Activated T-cell treated with anti-CD3 and anti-CD28 coated beads, Interleukin-2, amount 50 U/mL, for 1 hour (primary cell): ENCODE measurements around the gene MCRS1.
"Not testable (repeated sequence)": the region's sequence is repeated elsewhere in the genome, so short reads cannot be mapped to it uniquely, and the experiment has no call there.

Experiments used
- DNase-seq: peaks from one replicate; pipeline ENCODE4 v3.0.0-alpha.2; 2020

The MCRS1 gene

DNA sequence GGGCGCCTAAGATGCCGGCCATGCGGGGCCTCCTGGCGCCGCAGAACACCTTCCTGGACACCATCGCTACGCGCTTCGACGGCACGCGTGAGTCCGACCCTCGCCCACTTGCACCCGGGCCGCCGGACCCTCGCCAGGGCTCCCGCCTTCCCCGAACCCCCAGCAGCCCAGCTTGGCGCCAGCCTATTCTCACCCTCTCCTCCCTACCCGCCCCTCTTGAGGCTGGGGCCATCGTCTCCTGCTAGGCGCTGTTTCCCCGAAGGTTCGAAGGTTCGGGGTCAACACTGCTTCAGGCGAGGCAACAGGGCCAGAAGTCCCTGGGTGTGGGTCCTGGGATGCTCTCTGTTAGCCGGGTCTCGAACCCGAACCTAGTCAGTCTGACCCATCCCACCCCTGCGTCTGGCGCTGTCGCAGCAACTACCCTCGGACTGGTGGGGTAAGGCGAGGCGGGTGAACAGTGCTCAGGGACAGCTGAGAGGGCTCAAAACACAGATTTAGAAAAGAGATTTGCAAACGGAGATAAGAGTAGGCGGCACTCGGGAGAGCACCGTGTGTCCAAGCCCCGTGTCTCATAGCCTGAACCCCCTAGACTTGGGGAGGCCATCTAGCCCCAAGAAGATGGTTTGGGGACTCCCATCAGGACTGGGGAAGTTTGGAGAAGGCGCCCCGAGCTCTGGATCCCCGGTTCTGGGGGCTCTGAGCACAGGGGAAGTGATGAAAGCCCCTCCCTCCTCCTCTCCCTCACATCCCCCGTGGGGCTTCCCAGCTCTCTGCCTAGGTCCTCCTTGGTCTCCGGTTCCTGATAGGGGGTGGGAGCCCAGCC lies 28.3 kb downstream of the MCRS1 start:
- DNase-seq, result no peak

DNA sequence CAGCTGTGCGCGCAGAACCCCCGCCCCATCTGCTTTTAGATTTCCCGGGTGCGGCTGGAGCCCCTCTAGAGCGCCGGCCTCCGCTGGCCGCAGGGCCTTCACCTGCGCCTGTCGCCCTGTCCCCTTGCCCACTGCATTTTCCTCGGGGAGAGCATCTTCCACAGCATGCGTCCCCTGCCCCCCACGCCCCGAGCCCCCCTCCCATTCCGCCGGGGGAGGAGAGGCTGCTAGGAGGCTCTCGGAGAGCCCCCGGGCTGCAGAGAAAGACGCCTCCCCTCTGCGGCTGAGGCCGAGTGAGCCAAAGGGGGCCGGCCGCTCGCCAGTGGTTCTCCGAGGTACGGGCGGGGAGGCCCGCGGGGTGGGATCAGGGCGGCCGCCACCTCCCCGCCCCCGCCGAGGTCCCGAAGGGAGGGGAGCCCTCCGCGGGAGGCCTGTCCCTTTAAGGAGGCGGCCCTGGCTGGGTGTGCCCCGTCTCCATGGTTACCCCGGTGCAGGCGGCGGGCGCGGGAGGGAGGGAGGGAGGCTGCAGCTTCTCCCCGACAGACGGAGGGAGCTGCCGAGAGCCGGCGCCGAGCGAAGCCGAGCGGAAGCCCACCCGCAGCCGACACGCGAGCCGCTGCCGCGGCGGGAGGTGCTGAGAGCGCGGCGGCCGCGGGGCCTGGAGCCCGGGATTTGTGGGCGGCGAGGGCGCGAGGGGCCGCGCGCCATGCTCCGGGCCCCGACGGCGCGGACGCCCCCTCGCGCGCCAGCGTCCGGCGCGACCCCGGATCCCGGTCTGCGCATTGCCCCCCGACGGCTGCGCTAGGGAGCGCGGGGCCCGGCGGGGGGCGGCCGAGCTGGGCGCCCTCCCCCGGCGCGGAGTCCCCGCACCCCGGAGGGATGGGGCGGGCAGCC lies 29.2 kb downstream of the MCRS1 start, which contains the start of gene KCNH3:
Gene KCNH3 (plus strand): TSS at position 521 of the 894 bp plus-strand sequence. CDS start 387 bp downstream, outside the sequence.
- peak; percentile 89 for DNase-seq

DNA sequence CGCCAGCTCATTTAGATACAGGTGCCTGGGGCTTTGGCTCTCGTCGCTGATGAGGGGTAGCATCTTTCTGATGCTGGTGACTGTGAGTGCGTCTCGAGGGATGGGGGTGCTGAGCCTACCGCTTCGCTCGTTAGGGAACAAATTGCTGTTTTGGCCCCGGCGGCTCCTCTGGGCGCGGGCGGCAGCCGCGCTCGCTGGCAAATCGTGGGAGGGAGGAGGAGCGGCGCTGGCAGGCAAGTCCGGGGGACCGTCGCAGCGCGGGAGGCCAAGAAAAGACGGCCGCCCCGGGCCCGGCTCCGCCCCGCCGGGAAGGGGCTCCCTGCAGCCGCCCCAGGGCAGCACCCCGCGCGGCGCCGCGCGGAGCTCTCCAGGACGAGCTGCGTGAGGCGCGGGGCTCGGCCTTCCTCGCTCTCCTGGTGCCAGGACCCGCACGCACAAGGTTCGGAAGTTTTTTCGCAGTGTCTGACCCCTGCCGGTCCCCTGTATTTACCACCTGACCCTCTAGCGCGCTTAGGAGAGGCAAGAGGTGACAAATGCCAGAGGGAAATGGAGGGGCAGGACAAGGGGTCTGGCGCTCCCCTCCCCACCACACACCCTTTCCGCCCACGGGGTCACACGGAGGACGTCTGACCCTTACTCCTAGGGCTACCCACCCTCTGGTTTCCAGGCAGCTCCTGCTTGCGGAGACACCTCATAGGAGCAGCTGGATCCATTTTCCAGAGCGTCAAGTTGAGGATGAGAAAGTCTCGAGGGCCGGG lies 30.0 kb downstream of the MCRS1 start:
- DNase-seq, result peak; percentile 61

DNA sequence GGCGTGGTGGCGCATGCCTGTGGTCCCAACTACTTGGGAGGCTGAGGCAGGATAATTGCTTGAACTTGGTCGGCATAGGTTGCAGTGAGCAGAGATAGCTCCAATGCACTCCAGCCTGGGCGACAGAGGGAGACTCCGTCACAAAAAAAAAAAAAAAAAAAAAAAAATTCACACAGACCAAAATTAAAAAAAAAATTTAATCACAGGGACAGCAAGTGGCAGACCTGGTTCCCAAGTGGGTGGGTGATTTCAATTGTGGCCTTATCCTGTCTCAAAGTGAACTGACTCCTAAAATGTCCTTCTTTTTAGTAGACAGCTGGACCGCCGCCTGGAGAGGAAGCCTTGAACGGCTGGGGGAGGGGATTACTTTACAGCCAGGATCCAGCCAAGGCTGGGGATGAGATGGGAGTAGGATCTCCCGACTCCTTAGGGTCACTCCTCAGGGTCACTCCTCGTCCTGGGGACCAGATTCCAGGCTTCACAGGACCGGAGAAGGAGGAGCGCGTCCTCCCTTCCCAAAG lies 30.7 kb downstream of the MCRS1 start:
- no peak for DNase-seq

DNA sequence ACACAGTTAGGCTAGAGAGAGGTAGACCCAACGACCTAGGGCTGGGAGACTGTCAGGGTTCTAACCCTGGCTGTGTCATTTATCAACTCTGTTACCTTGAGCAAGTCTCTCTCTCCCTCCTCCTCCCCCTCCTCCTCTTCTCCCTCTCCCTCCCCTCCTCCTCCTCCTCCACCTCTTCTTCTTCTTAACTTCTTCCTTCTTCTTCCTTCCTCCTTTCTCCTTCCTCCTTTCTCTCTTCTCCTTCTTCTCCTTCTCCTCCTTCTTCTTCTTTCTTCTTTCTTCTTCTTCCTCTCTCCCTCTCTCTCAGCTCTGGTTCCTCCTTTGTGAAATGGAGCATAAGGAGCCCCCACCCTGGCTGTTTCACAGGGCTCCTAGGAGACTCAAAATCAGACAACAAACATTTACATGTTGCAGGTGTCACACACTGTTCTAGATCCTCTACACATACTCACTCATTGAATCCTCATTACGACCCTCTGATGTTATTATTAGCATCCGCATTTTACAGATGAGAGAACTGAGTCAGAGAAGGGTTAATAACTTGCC lies 31.3 kb downstream of the MCRS1 start:
- no peak for DNase-seq

DNA sequence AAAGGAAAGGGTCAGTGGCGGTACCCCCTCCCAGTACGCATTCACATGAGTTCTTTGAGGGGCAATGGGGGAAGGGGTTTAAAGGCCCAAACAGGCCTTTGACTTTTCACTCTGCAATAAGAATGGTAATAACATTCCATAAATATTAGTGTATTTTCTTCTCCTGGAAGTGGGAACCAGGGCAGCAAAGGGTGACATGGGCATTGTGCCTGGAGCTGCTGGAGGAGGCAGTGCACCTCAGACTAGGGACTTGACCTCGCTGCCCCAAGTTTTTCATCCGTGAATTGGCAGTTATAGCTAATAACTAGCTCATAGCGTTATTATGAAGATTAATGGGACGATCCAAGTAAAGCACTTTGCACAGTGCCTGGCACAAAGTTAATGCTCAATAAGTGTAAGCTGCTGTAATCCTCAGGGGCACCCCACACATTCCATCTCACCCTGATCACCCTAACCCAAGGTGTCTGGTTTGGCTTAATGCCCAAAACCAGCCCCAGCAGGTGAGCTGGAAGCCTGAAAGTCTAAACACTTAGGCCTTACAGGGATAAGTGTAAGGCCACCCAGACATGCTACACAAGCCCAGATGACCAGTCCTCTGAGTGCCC lies 31.9 kb downstream of the MCRS1 start:
- no peak for DNase-seq

DNA sequence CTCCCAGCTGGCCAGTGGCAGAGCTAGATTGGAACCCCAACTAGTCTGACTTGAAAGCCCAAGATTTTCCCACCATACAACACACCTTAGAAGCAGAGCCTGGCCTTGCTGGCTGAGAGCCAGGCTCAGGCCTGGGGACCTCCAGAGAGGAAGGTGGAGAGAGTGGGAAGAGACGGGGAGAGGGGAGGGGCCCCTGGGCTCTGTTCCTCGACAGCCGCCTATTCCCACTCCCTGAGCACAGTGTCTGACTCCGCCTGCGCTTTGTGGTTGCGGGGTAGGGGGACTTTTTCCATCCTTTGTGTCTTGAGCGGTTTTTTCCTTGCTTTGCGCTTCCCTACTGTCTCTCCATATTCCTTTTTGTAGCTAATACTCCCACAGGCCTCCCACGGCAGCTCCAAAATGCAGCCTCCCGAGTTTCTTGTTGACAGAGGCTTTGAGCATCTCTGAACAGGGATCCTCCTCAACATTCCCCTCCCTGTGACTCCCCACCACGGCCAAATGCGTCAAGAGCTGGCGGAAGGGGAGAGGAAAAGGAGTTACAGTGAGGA lies 33.1 kb downstream of the MCRS1 start:
- DNase-seq, result no peak

DNA sequence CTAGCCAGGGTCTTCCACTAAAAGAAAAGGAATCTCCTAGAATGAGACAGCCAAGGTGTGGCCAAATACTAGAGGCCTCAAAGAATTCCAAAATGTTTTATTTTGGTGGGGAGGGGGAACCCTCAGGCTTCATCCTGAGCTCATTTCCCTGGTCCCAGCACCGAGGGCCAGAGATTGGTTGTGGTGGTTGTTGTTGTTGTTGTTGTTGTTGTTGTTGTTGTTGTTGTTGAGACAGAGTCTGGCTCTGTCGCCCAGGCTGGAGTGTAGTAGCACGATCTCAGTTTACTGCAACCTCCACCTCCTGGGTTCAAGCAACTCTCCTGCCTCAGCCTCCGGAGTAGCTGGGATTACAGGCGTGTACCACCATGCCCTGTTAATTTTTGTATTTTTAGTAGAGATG lies 33.8 kb downstream of the MCRS1 start:
- DNase-seq, result not testable (repeated sequence)

DNA sequence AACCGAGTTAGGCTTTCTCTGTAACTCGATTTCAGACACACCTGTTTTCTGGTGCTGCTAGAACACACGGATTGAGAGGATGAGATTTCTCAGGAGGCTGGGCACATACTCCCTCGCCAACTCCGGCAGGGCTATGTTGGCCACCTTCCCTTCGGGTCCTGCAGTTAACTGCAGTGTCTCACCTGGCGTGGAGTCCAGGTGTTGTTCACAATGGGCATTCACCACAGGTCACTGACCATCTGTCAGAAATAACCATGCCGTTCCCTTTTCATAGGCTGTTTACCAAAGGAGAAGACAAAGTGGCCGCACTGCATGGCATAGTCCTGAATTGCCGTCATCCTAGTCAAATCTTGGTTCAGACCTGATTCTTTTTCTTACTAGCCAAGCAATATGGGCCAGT lies 34.6 kb downstream of the MCRS1 start:
- no peak for DNase-seq

DNA sequence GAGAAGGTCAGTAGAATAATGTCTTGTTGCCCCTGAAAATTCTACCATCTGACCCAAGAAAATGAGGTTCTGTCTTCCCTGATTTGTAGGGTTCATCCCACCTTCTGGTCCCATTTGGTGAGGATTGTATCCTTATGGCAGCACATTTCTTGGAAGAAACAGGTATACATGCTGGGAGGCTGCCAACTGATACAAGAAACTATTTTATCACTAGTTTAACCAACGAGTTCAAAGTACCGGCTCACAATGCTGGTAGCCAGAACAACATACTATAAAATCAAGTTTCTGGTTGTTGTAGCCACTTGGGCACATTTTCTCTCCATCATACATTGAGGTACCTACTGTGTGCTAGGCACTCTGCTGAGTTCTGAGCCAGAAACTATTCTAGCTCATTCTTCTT lies 36.2 kb downstream of the MCRS1 start:
- DNase-seq, result no peak

DNA sequence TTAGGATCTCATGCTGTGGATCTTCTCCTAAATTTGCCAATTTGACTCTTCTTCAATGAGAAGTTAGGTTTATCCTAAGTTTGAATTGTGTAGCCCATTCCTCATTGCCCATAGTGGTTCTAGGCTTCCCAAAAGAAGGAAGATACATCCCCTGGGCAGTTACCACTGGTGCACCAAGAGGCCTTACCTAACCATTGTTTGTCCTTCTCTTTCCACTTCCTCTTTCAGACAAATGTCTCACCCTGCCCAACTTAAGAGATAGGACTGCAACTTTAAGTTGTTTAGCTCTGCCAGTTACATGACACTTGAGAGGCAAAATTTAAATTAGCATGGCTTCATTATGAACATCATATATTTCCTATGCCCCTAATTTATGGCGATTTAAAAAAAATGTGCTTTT lies 38.5 kb downstream of the MCRS1 start:
- DNase-seq, result no peak

DNA sequence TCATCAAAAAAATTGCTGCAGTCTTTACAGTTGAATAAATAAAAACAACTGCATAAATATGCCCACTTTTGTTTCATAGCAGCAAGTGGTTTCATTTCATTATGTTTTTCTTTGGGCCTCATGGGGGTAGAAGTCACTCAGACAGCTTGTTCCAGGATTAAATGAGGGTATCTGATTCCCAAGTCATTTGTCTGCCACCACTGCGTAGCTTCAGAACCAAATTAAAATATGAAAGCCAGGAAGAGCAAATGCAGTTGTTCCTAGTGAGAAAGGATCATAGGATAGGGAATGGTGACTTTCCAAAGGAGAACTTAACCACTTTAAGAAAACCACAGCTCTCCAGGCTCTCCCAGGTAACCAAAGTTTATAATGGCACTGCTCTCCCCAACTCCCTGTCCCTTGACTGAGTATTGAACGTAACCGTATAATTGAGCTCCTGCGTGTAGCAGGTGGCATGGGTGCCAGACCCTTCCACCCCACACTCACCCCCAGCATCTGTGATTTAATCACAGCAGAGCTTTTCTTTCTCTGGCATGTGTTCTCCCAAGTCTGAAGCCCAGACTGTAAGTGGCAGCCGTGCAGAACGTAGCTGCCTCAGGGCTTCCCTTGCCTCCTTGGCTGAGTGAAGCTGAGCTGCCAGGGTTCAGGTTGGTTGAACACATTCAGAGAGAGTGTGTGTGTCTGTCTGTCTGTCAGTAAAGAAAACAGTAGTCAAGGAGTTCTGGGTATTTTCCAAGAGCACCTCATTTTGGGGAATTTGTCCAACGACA lies 40.4 kb downstream of the MCRS1 start:
- DNase-seq, result no peak

DNA sequence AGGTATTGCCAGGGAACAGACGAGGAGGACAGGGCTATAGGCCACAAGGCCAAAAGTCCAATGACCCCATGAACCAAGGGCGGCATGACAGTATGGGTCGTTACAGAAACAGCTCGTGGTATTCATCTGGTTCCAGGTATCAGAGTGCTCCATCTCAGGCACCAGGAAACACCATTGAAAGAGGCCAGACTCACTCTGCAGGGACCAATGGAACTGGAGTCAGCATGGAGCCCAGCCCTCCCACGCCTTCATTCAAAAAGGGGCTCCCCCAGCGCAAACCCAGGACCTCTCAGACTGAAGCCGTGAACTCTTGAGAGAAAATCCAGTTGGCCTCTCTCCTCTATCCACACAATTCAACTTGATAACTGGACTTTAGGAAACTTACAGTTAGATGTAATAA lies 42.0 kb downstream of the MCRS1 start:
- DNase-seq, result no peak

DNA sequence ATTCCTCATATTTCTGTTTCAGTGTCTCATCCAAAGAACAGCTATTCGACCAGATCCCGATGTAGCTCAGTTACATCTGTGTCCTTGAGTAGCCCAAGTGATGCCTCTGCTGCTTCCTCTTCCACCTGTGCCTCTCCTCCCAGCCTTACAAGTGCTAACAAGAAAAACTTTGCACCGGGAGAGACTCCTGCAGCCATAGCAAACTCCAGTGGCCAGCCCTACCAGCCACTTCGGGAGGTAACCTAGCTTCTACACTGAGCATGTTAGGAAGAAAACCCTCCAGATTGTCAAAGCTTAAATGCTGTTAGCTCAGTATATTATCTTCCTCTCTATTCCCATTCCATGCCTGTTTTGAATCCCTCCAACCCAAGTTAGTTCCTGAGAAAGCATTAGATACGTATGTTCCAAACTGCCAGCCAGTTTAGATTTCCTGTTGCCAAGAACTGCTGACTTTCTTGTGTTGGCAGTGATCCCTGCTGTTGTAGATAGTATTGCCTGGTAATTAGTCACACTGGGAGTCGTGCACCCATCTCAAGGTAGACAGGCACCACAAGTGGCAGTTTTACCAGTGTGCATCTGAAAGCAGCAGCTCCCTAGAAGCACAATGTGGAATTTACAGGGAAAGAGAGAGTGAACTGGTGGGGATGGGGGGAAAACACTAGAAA lies 43.1 kb downstream of the MCRS1 start:
- no peak for DNase-seq

DNA sequence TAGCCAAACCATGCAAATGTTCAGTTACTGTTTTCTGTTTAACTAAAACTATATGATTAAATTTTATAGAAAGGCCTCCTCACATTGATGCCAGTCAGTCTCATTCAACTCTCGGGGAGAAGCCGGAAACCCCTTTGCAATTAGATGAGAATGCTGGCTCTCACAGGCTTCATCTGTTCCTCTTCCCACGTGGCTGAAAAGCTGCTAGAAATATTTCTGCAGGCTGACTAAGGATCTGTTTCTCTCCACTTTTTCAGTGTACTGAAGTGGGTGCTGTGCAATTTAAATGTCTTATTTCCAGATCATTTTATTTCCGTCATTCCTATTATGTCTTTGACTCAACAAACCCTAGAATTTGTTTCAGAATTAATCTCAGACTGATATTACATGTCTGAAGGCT lies 46.6 kb downstream of the MCRS1 start:
- no peak for DNase-seq

DNA sequence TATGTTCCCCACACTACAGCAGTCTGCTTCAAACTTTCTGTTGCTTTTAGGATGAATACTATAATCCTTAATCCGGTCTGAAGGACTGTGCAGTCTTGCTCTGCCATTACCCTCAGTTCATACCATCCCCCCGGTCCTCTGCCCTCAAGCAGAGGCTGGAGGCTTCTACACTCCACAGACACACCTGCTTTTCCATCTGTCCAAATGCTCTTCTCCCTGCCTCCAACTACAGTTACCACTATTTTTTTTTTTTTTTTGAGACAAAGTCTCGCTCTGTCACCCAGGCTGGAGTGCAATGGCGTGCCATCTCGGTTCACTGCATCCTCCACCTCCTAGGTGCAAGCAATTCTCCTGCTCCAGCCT lies 48.4 kb downstream of the MCRS1 start:
- no peak for DNase-seq

DNA sequence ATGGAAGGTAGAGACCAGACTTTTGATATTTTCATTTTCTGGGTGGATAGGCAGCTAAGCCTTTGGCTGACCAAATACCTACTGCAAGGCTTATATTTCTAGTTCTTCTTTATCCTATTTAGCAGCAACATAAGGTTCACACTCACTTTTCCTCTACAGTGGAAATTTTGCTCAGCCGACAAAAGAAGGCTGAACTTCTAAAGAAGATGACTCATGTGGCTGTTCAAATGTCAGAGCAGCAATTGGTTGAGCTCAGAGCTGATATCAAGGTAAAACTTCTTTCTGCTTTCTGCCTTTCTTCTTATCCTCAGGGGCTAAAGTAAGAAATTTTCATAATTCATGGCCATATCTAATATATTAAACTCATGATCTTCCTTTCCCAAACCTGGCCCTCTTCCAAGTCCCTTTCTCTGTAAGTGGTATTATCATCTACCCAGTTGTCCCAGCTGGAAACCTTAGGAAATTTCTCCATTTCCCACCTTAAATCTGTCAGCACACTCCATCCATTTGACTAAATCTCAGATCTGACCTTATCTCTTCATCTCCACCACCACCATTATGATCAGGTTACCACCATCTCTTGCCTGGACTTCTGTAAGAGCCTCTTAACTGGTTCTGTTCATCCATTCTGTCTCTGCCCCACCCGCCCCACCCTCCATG lies 48.9 kb downstream of the MCRS1 start:
- no peak for DNase-seq

DNA sequence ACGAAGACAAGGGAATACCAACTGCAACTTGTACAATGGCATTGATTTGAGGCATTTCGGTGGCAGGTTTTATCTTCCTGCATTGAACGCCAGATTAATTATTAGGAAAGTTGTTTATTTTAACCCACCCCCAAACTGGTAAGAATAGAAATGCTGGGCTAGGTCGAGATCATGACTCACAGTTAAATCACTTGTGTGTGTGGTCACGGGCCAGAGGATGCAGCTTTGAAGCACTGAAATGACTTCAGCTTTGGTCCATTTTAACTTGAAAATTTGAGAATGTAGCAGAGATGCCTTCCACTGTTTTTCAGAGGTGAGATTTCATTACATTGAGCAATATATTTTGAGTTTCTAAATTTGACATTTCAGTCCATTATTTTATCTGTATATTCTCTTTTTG lies 52.7 kb downstream of the MCRS1 start:
- DNase-seq, result no peak

DNA sequence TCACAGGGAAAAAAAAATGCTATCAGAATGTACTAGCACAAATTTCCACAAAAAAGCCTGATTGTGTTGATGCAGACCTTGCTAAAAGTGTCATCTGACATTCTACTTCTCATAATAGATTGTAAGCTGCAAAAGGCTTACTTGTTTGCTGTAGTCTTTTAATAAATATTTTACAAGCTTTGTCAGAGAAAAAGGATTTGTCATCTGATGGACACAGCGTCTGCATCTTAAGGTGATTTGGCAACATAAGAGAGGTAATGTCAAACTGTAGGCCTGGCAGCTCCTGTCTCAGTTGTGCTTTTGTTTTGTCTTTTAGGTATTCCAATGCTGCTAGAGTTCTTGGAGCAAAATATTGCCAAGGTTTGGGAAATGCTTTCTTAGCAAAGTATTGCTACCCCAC lies 55.4 kb downstream of the MCRS1 start:
- no peak for DNase-seq

DNA sequence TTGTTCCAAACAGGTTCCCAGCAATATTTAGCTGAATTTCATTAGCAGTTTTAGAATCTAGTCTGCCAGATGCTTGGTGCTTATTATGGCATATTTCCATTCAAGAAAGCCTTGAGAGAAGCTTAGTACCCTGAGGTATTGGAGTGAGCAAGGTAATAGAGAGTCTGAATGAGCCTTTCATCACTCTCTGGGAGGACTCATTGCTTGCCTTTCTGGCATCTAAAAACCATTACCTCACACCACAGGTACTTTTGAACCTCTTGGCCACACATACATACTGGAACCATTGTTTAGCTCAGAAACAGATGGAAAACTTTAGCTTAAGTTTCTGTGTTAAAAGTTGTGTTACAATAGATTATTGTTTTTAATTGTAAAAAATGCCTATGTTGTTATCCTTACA lies 56.5 kb downstream of the MCRS1 start:
- no peak for DNase-seq
